Stimulated activated CD8-positive, alpha-beta memory T cell treated with anti-CD3 and anti-CD28 coated beads, Interleukin-2, amount 100 ng/mL, for 1 hour (primary cell): ENCODE data around the gene ZFAND3.

Source experiments
- DNase-seq, 2 donors: peaks; one replicate each; pipeline ENCODE4 v3.0.0-alpha.2; 2020; ENCODE audit warnings: low read depth in 2 of 2

ZFAND3 gene

DNA sequence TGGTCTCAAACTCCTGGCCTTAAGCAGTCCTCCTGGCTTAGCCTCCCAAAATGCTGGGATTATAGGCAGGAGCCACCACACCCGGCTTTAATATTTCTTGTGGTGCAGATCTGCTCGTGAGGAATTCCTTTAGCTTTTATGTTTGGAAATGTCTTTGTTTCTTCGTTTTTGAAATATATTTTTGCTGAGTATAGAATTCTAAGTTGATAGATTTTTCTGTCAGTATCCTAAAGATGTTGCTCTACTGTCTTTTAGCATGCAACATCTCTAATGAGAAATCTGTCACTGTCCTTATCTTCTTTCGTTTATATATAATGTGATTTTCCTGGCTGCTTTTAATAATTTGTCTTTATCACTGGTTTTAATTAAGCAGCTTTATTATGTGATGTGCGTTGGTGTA, 75.1 kb downstream of the ZFAND3 start:
- DNase-seq, result no peak

DNA sequence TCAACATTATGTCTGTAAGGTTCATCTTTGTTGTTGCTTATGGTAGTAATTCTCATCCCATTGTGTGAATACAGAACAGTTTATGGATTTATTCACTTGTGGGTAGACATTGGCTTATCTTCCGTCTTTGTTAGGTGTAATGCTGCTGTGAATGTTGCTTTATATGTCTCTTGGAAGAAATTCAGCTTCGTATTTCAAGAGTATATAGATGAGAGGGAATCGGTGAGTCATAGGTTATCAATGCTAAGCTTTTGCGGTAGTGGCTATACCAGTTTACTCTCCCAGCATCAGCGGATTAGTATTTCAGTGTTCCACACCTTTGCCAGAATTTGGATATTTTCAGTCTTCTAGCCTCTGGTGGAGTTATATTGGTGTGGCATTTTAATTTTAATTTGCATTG, 77.8 kb downstream of the ZFAND3 start:
- DNase-seq, result no peak

DNA sequence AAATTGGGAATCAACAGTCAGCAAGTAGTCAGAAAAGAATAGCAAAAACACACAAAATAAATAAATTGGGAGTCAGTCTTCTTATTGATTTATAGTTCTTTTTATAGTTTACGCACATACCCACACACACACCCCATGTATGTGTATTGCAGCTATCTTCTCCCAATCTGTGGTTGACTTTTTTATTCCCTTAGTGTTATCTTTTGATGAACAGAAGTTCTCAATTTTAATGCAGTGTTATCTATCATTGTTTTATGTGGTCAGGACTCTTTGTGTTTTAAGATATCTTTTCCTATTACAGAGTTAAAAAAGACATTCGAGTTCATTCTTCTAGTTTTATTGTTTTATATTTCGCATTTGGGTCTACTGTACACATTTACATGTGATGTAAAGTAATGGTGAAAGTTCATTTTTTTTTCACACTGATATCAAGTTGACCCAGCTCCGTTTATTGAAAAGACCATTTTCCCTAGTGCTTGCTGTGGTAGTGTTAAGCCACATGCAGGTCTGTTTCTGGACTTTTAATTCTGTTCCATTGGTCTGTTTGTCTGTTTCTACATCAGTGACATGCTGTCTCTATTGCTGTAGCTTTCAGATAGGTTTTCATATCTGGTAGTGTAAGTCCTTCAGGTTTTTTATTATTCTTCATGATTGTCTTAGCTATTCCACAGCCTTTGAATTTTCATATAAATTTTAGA, 78.4 kb downstream of the ZFAND3 start:
- no peak for DNase-seq

DNA sequence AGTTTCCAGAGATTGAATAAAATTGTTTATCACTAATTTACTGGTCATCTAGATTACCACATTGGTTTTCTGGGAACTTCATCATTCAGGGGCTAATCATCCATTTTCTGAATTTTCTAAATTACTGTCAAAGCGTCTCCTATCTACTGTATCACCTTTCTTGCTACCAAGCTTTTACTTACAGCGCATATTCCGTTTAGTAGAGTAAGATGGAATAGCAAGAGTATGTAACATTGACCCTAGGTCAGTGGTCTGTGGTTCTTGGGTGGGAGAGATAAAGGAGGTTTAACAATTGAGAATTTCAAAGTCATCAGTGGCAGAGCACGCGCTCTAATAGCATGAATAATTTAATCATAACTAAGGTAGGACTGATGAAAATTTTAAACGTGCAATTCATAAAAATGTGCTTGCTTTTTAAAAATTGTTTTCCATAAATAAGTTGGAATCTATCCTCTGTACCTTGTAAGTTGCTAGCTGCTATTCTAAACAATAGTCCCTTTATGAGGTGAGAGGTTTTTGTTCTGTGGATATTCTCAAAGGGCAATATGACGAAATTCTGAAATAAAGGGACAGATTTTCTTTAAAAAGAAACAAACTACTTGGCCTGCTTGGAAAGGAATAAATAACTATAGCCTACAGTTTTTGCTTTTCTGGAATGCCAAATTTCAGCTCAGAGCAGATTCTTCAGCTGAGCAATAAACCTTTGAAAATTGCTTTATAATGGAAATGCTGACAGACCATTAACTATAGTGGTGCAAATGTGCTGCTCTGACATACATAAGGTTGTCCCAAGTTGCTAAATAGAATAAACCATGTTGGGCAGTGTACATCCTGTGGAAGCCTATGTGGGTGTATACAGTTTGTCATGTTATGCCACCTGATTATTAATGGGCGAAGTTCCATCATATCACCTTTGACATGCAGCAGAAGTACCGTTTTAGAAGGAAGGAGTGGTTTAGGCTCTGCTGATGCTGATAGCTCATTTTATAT, 84.1 kb downstream of the ZFAND3 start:
- DNase-seq, result no peak

DNA sequence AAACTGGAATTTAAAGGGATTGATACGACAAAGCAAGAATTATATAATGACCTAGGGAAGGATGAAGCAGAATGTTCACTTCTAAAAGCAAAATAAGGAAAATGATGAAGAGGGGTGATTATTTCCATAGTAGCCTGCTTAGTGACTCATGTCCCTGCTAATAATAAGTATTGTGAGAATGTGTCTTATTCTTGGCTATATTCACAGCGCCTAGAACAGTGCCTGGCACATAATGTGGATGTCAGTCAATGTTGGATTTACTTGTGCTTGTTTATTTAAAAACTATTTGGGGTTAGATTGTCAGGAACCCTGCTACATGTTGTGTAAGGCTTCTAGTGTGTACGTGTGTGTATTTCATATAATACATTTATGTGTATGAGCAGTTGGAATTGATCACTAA, 85.1 kb downstream of the ZFAND3 start:
- no peak for DNase-seq

DNA sequence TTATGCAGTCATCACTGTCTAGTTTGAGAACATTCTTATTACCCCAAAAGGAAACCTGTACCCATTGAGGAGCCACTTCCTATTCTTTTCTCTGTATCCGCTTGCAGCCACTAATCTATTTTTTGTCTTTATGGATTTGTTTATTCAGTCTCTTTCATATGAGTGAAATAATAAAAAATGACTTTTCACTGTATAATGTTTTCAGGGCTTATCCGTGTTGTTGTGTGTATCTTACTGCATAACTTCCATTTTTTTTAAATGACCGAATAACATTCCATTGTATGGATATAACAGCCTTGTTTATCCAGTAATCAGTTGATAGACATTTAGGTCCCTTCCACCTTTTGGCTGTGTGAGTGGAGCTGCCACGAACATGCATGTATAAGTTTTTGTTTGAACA, 86.6 kb downstream of the ZFAND3 start:
- no peak for DNase-seq

DNA sequence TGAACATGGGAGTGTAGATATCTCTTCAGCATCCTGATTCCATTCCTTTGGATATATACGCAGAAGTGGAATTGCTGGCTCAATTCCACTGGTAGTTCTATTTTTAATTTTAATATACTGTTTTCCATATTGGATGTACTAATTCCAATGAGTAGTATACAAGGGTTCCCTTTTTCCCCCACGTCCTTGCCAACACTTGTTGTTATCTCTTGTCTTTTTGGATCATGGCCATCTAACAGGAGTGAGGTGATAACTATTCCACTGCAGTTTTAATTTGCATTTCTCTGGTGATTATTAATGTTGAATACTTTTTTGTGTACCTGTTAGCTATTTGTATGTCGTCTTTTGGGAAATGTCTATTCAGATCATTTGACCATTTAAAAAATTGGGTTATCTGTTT, 91.5 kb downstream of the ZFAND3 start:
- no peak for DNase-seq

DNA sequence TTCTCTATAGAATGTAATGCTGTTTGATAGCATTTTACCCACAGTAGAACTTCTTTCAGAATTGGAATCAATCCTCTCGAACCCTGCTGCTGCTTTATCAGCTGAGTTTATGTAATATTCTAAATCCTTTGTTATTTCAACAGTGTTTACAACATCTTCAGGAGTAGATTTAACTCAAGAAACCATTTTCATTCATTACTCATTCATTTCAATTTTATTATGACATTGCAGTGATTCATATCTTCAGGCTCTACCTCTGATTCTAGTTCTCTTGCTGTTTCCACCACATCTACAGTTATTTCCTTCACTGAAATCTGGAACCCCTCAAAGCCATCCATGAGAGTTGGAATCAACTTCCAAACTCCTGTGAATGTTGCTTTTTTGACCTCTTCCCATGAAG, 93.7 kb downstream of the ZFAND3 start:
- DNase-seq, result no peak

DNA sequence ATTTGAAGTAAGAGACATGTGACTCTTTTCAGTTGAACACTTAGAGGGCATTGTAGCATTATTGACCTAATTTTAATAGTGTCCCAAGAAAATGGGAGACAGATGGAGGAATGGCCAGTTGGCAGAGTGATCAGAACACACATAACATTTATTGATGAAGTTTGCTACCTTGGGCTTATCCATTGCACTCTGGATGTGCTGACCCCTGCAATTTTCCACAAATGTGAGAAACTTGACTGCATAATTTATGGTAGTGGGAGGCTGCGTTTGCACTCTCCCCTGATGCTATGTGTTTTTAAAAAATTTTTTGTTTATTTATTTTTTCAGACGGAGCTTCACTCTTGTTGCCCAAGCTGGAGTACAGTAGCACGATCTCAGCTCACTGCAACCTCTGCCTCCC, 95.9 kb downstream of the ZFAND3 start:
- no peak for DNase-seq

DNA sequence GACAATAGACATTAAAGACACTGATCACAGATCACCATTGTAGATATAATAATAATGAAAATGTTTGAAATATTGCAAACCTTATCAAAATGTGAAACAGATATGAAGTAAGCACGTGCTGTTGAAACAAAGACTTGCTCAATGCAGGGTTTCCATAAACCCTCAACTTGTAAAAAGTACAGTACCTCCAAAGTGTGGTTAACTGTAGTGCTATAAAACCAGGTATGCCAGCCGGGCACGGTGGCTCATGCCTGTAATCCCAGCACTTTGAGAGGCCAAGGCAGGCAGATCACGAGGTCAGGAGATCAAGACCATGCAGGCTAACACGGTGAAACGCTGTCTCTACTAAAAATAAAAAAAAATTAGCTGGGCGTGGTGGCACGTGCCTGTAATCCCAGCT, 96.6 kb downstream of the ZFAND3 start:
- DNase-seq, result no peak

DNA sequence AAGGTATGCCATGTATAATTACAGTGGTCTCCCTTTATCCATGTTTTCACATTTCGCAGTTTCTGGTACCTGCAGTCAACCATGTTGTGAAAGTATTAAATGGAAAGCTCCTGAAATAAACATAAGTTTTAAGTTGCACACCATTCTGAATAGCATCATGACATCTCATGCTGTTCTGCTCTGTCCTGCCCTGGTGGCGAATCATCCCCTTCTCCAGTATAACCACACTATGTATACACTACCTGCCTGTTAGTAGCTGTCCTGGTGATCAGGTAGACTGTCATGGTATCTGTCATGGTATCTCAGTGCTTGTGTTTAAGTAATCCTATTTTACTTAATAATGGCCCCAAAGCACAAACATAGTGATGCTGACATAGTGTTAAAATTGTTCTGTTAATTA, 97.1 kb downstream of the ZFAND3 start:
- DNase-seq, result no peak

DNA sequence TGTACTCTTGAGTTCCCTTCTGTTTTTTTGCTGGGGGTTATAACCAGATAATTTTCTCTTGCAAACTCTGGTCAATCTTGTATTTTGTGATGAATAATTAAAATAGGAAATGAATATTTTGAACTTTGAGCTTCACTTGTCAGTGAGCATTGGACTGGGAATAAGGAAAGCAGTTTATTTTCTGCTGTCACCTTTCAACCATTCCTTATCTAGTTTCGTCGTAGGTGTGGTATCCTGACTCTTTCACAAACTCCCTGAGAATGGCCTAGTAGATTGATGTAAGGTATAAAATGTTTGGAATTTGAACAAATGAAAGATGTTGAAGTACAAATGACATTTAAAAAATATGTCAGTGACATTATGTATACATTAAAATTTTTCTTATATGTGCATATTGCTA, 98.0 kb downstream of the ZFAND3 start:
- no peak for DNase-seq

DNA sequence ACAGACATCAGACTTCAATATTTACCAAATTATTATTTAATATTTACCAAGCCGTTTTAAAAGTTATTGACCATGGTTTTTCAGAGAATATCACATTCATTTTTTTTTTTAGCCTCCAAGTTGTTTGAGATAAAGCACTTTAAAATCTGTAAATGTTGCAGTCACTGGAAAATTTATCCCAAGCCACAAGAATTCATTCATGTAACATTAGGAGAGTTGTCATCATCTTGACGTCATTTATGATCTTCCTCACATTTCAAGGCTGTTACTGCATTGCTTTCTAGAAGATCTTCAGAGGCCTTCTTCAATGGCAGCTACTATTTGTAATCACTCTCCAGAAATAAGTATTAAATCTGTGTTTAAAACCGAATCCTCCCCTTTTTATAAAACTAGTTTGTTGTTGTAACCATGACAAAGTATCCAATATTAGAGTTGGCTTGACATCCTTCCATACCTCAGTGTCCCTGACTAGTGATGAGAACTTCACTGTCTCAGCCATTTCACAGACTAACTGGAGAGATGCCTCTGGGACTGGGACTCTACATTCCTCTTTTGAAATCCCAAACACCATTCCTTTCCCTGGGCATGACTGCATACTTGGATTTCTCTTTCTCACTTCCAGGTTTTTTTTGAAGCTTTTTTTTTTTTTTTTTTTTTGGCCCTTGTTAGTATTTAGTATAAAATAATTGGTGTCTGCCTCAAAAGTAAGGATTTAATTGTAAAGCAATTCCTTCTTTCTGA, 100.1 kb downstream of the ZFAND3 start:
- no peak for DNase-seq

DNA sequence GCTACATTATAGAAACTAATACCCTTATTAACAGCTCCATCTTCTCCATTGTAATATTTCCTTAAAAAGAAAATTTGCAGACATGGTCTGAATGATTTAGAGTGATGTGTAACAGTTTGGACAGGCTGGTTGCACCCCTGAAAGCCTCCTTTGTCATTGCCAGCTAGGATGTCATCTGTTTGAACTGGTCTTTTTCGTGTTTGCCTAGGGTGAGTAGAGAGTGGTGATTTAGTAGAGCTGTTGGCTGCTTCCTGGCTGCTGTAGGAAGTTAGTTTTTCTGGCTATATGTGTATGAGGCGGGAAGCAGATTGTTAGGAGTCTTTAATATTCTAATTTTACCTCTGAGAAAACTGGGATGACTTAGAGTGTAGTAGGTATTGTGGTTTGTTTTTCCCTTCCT, 101.1 kb downstream of the ZFAND3 start:
- DNase-seq, result no peak

DNA sequence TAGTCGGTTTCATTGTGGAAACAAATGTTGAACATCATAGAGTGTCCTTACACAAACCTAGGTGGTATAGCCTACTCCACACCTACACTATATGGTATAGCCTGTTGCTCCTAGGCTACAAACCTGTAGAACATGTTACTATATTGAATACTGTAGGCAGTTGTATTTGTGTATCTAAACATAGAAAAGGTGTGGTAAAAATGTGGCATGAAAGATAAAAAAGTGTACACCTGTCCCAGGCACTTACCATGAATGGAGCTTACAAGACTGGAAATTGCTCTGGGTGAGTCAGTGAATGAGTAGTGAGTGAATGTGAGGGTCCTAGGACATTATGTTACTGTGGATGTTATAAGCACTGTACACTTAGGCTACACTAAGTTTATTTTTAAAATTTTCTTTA, 103.0 kb downstream of the ZFAND3 start:
- no peak for DNase-seq

DNA sequence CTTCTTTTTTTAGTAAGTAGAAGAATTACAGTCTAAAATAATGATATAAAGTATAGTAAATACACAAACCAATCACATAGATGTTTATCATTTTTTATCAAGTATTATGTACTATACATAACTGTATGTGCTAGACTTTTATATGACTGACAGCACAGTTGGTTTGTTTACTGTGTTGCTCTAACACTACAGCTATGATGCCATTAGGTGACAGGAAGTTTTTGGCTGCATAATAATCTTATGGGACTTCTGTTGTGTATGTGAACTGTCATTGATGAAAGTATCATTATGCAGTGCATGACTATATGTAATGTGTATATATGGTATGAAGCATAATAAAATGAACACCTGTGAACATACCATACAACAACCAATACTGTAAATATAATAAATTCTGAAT, 104.0 kb downstream of the ZFAND3 start:
- no peak for DNase-seq

DNA sequence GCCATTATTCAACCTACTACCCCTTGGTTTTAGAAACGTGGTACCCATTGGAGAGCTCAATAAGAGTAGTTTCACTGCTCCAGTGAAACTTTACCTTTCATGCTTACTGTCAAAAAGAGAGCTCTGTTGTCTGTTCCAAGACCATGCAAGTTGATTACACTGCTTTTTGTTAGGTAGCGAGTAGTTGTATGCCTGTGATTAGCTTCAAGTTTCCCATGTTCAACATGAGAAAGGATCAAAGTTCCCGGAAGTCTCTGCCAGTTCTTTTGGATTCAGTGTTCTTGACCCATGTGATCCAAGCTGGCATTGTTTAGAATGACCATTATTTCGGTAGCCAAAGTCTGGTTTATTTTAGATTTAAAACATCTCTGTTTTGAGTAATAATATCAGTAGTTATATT, 107.1 kb downstream of the ZFAND3 start:
- DNase-seq, result no peak

DNA sequence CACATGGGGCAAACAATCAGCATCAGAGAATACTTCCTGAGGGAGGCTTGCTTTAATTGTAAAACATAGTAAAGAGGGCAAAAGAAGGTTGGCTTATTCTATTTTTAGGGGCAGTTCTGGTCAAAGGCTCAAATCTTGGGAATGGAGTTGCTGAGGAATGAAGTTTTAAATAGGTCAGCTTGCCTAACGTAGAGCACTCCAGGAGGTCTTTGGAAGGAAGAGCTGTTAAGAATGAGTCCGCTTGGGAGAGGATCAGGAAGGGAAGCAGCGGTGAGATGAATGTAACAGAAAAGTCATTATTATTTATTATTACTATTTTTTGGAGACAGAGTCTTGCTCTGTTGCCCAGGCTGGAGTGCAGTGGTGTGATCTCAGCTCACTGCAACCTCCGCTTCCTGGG, 108.7 kb downstream of the ZFAND3 start:
- no peak for DNase-seq

DNA sequence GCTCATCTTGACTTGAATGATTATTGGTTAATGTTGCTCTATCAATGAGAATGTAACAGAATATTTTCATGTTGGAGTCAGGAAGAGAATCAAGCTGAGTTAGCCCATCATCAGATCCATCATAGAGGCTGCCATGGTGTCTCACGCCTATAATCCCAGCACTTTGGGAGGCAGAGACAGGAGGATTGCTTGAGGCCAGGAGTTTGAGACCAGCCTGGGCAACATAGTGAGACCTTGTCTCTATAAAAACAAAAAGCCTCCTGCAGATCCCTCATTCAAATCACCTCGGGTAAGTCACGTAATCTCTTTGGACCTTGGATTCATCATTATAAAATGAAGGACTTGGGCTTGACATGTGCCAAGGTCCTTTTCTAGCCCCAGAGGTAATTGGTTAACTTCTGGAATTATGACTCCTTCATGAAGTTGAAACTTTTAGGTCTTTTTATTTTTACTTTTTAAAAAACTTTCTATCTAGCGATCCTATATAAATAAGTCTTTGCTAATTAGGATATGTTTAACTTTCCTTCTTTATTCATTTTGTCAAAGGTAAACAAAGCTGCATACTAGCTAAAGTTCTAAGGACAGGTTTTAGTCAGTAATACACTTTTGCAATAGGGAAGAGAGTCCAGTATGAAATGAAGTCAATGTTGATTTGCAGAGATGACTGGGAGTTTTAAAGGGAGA, 110.9 kb downstream of the ZFAND3 start:
- DNase-seq, result no peak

DNA sequence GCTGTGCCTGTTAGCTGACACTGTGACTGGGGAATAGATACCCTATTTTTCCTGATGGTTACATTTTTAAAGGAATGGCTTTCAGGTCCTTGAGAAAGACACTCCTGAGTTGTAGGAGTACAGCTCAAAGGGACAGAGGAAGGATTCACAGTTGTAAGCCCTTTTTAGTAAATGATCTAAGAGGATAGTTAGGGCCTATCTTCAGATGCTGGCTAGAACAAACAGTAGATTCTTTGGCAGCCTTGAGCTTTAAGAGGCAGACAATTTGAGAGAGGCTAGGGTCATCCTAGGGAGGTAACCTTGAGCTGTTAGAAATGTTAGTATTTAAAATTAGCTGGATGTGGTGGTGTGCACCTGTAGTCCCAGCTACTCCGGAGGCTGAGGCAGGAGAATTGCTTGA, 111.5 kb downstream of the ZFAND3 start:
- DNase-seq, result no peak

DNA sequence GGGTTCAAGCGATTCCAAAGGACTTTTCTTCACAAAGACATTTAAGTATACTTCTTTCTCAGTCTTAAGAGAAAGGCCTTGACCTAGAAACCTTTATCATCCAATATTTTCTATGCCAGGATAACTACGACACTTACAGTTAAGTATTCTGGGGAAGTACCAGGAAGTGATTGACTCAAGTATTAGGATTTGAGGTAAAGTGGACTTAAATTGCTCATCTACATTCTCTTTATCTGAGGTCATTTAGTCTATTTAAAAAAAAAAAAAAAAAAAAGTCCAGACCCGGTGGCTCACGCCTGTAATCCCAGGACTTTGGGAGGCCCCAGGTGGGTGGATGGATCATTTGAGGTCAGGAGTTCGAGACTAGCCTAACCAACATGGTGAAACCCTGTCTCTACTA, 114.7 kb downstream of the ZFAND3 start:
- DNase-seq, result no peak

DNA sequence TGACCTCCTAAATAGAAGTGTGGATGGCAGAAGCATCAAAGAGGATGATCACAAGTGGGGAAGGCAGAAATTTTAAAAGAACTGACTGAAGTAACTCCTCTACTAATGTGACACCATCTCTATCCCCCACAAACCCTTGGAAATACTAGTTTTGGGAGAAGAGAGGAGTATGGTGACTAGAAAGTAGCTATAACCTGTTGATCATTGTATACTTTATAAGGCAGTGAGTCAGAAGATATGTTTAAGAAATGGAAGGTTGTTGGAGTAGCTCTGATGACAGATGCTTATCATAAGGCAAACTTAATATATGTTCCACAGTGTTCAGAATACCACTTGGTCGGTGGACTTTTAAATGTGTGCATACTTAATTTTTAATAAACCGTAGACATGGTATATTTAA, 116.6 kb downstream of the ZFAND3 start:
- no peak for DNase-seq
